ENCODE results near the gene DNM3.
A peak's percentile ranks its signal among the peaks of the same experiment; 100 is the strongest.
"Not testable (repeated sequence)": the region's sequence is repeated elsewhere in the genome, so short reads cannot be mapped to it uniquely, and the experiment has no call there.

Gene DNM3

DNA sequence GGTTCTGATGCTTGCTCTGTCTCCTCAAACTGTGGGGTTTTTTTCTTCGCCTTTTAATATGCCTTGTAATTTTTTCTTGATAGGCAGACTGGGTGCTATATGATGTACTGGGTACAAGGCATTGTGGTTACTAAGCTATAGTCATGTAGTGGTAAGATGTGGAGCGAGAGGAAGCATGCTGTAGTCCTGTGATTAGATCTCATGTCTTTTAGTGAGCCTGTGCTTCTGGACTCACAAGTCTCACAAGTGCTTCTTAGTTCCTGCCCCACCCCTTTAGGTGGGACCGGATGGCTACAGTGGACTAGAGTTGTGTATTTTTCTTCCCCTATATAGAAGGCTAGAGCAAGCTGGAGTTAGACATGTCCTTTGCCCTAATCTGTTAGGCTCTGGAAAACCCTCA, 178.7 kb downstream of the DNM3 start:
- Histone ChIP-seq H4K91ac (ENCODE audit: low read length) (no peak overlapping the region), H3K79me1 (replicated peaks; ENCODE audit: low read length, poor library complexity, severe bottlenecking) (no peaks in the 10 kb centered on the region), H2BK5ac (ENCODE audit: low read depth, low read length, poor library complexity, severe bottlenecking) (no peak overlapping the region), H3K9me3 (ENCODE audit: control insufficient read depth, low read length) (no peaks in the 10 kb centered on the region), H3K9ac (ENCODE audit: low read length) (no peak overlapping the region), H2BK120ac (ENCODE audit: low read depth, low read length) (no peak overlapping the region), H3K23ac (ENCODE audit: low read length in 2 of 2) (no peak overlapping the region), H2BK12ac (ENCODE audit: low read length in 2 of 2) (no peak overlapping the region), H3K4ac (ENCODE audit: low read depth in 1 of 2, low read length in 2 of 2) (no peak overlapping the region), H3K27ac (ENCODE audit: low read length, poor library complexity, severe bottlenecking) (no peak overlapping the region), H3K4me3 (ENCODE audit: insufficient read depth in 1 of 2, low read depth in 1 of 2, low read length in 2 of 2) (no peak overlapping the region), H3K27me3 (ENCODE audit: control insufficient read depth in 1 of 2, insufficient read depth in 1 of 2, low read length in 2 of 2) (no peaks in the 10 kb centered on the region), H4K8ac (ENCODE audit: low read length) (no peak overlapping the region), H3K18ac (ENCODE audit: low read depth in 1 of 2, low read length in 2 of 2) (no peak overlapping the region), H2BK15ac (ENCODE audit: low read depth, poor library complexity, severe bottlenecking) (no peak overlapping the region), H2AK5ac (ENCODE audit: low read length, severe bottlenecking) (no peak overlapping the region), H3K4me2 (ENCODE audit: low read length, poor library complexity, severe bottlenecking) (no peak overlapping the region), H2AFZ (ENCODE audit: low read depth, low read length) (no peak overlapping the region), H3K14ac (ENCODE audit: low read length in 2 of 2) (no peak overlapping the region), H3K36me3 (ENCODE audit: control insufficient read depth in 1 of 2, insufficient read depth in 2 of 2, low read depth in 1 of 2, low read length in 2 of 2) (no peaks in the 10 kb centered on the region), H3K4me1 (ENCODE audit: control insufficient read depth, insufficient read depth, low read depth, low read length) (no peaks in the 10 kb centered on the region)
- WGBS: 100% methylated on average over 2 of the region's 3 CpGs
- no peak for DNase-seq

GRCh38 chr1:172024516-172024915, 183.2 kb downstream of the DNM3 start:
- no peak overlapping the region for H2AFZ ChIP-seq (ENCODE audit: low read depth, low read length)
- H3K9me3 ChIP-seq (ENCODE audit: control insufficient read depth, low read length): no peaks in the 10 kb centered on the region
- H2AK5ac ChIP-seq (ENCODE audit: low read length, severe bottlenecking): no peak overlapping the region
- no peak overlapping the region for H3K9ac ChIP-seq (ENCODE audit: low read length)
- no peak overlapping the region for H3K4me2 ChIP-seq (ENCODE audit: low read length, poor library complexity, severe bottlenecking)
- H4K8ac ChIP-seq (ENCODE audit: low read length): no peak overlapping the region
- H3K4me3 ChIP-seq (ENCODE audit: insufficient read depth in 1 of 2, low read depth in 1 of 2, low read length in 2 of 2): no peak overlapping the region
- H3K4ac ChIP-seq (ENCODE audit: low read depth in 1 of 2, low read length in 2 of 2): peak overlapping the region in 1 of 2 experiments; percentile 67
- peak overlapping the region in 1 of 2 experiments; percentile 63 for H2BK12ac ChIP-seq (ENCODE audit: low read length in 2 of 2)
- no peaks in the 10 kb centered on the region for H3K79me1 ChIP-seq (replicated peaks; ENCODE audit: low read length, poor library complexity, severe bottlenecking)
- no peaks in the 10 kb centered on the region for H3K4me1 ChIP-seq (ENCODE audit: control insufficient read depth, insufficient read depth, low read depth, low read length)
- no peak overlapping the region for H2BK15ac ChIP-seq (ENCODE audit: low read depth, poor library complexity, severe bottlenecking)
- no peak overlapping the region for H2BK5ac ChIP-seq (ENCODE audit: low read depth, low read length, poor library complexity, severe bottlenecking)
- H3K36me3 ChIP-seq (ENCODE audit: control insufficient read depth in 1 of 2, insufficient read depth in 2 of 2, low read depth in 1 of 2, low read length in 2 of 2): no peaks in the 10 kb centered on the region
- H4K91ac ChIP-seq (ENCODE audit: low read length): no peak overlapping the region
- H2BK120ac ChIP-seq (ENCODE audit: low read depth, low read length): no peak overlapping the region
- peak overlapping the region in 1 of 2 experiments; percentile 26 for H3K14ac ChIP-seq (ENCODE audit: low read length in 2 of 2)
- 92% methylated on average over 5 of the region's 5 CpGs for WGBS
- H3K23ac ChIP-seq (ENCODE audit: low read length in 2 of 2): no peak overlapping the region
- DNase-seq: no peak
- H3K18ac ChIP-seq (ENCODE audit: low read depth in 1 of 2, low read length in 2 of 2): peak overlapping the region in 1 of 2 experiments; percentile 40
- H3K27ac ChIP-seq (ENCODE audit: low read length, poor library complexity, severe bottlenecking): no peak overlapping the region
- H3K27me3 ChIP-seq (ENCODE audit: control insufficient read depth in 1 of 2, insufficient read depth in 1 of 2, low read length in 2 of 2): no peaks in the 10 kb centered on the region

- not testable (repeated sequence) for H2BK15ac ChIP-seq (ENCODE audit: low read depth, poor library complexity, severe bottlenecking); H2BK12ac ChIP-seq (ENCODE audit: low read length in 2 of 2); H3K14ac ChIP-seq (ENCODE audit: low read length in 2 of 2); H3K27me3 ChIP-seq (ENCODE audit: control insufficient read depth in 1 of 2, insufficient read depth in 1 of 2, low read length in 2 of 2); H2BK120ac ChIP-seq (ENCODE audit: low read depth, low read length); H3K36me3 ChIP-seq (ENCODE audit: control insufficient read depth in 1 of 2, insufficient read depth in 2 of 2, low read depth in 1 of 2, low read length in 2 of 2); H3K27ac ChIP-seq (ENCODE audit: low read length, poor library complexity, severe bottlenecking); H4K91ac ChIP-seq (ENCODE audit: low read length); H3K9me3 ChIP-seq (ENCODE audit: control insufficient read depth, low read length); H3K23ac ChIP-seq (ENCODE audit: low read length in 2 of 2); H3K79me1 ChIP-seq (replicated peaks; ENCODE audit: low read length, poor library complexity, severe bottlenecking); H2AK5ac ChIP-seq (ENCODE audit: low read length, severe bottlenecking); H4K8ac ChIP-seq (ENCODE audit: low read length); H2BK5ac ChIP-seq (ENCODE audit: low read depth, low read length, poor library complexity, severe bottlenecking); H3K4me3 ChIP-seq (ENCODE audit: insufficient read depth in 1 of 2, low read depth in 1 of 2, low read length in 2 of 2); H3K4me1 ChIP-seq (ENCODE audit: control insufficient read depth, insufficient read depth, low read depth, low read length); H3K4me2 ChIP-seq (ENCODE audit: low read length, poor library complexity, severe bottlenecking); H3K9ac ChIP-seq (ENCODE audit: low read length); H3K4ac ChIP-seq (ENCODE audit: low read depth in 1 of 2, low read length in 2 of 2)
- Histone ChIP-seq H3K18ac (ENCODE audit: low read depth in 1 of 2, low read length in 2 of 2) (peak overlapping the region in 1 of 2 experiments; percentile 52), H2AFZ (ENCODE audit: low read depth, low read length) (peak overlapping the region; percentile 63)
- WGBS: 76% methylated on average over 12 of the region's 13 CpGs
- peak; percentile 43 for DNase-seq
These were observed 183.8 kb downstream of the DNM3 start for GRCh38 chr1:172024944-172025738.

- Histone ChIP-seq H3K4me2 (ENCODE audit: low read length, poor library complexity, severe bottlenecking) (no peak overlapping the region), H2AFZ (ENCODE audit: low read depth, low read length) (no peak overlapping the region), H2AK5ac (ENCODE audit: low read length, severe bottlenecking) (no peak overlapping the region), H3K4me3 (ENCODE audit: insufficient read depth in 1 of 2, low read depth in 1 of 2, low read length in 2 of 2) (no peak overlapping the region), H3K36me3 (ENCODE audit: control insufficient read depth in 1 of 2, insufficient read depth in 2 of 2, low read depth in 1 of 2, low read length in 2 of 2) (no peaks in the 10 kb centered on the region), H3K79me1 (replicated peaks; ENCODE audit: low read length, poor library complexity, severe bottlenecking) (no peaks in the 10 kb centered on the region), H3K9me3 (ENCODE audit: control insufficient read depth, low read length) (no peaks in the 10 kb centered on the region), H3K14ac (ENCODE audit: low read length in 2 of 2) (no peak overlapping the region), H3K4ac (ENCODE audit: low read depth in 1 of 2, low read length in 2 of 2) (no peak overlapping the region), H3K4me1 (ENCODE audit: control insufficient read depth, insufficient read depth, low read depth, low read length) (peaks cover 3% of the 10 kb centered on the region), H3K27me3 (ENCODE audit: control insufficient read depth in 1 of 2, insufficient read depth in 1 of 2, low read length in 2 of 2) (no peaks in the 10 kb centered on the region), H3K9ac (ENCODE audit: low read length) (no peak overlapping the region), H3K27ac (ENCODE audit: low read length, poor library complexity, severe bottlenecking) (peak overlapping the region; percentile 3), H2BK5ac (ENCODE audit: low read depth, low read length, poor library complexity, severe bottlenecking) (no peak overlapping the region), H4K91ac (ENCODE audit: low read length) (no peak overlapping the region), H2BK12ac (ENCODE audit: low read length in 2 of 2) (no peak overlapping the region), H2BK15ac (ENCODE audit: low read depth, poor library complexity, severe bottlenecking) (no peak overlapping the region), H3K23ac (ENCODE audit: low read length in 2 of 2) (no peak overlapping the region), H2BK120ac (ENCODE audit: low read depth, low read length) (no peak overlapping the region), H4K8ac (ENCODE audit: low read length) (no peak overlapping the region), H3K18ac (ENCODE audit: low read depth in 1 of 2, low read length in 2 of 2) (no peak overlapping the region)
- peak; percentile 22 for DNase-seq
- WGBS: 62% methylated on average over 4 of the region's 5 CpGs
These were observed 199.2 kb downstream of the DNM3 start for GRCh38 chr1:172040466-172040865.
